Measurements from ENCODE around the gene FOXN3.

DNA sequence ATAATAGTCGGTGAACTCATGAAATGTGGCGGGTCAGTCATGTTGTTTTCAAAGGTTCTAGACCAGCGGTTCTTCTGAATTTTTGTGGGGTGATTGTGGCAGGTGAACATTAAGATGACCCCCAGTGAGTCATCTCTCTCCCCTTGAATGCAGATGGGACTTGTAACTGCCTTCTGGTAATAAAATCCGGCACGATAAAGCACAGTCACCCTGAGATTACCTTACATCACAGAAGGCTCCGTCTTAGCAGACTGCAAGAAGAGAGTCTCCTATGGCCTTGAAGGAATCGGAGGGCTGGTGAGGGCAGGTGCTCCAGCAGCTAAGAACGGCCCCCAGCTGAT, 189.6 kb downstream of the FOXN3 start:
- TF ChIP-seq, protein P1, sequence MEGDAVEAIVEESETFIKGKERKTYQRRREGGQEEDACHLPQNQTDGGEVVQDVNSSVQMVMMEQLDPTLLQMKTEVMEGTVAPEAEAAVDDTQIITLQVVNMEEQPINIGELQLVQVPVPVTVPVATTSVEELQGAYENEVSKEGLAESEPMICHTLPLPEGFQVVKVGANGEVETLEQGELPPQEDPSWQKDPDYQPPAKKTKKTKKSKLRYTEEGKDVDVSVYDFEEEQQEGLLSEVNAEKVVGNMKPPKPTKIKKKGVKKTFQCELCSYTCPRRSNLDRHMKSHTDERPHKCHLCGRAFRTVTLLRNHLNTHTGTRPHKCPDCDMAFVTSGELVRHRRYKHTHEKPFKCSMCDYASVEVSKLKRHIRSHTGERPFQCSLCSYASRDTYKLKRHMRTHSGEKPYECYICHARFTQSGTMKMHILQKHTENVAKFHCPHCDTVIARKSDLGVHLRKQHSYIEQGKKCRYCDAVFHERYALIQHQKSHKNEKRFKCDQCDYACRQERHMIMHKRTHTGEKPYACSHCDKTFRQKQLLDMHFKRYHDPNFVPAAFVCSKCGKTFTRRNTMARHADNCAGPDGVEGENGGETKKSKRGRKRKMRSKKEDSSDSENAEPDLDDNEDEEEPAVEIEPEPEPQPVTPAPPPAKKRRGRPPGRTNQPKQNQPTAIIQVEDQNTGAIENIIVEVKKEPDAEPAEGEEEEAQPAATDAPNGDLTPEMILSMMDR (IDR thresholded peaks at IDR 0.05; ENCODE audit: poor library complexity, severe bottlenecking): no peak
- TF ChIP-seq EP300 (conservative IDR thresholded peaks at IDR 0.05; ENCODE audit: poor library complexity, severe bottlenecking) (no peak), MXI1 (conservative IDR thresholded peaks at IDR 0.05; ENCODE audit: poor library complexity, severe bottlenecking) (no peak), EZH2 (IDR thresholded peaks at IDR 0.05; ENCODE audit: borderline replicate concordance, insufficient read depth, low read length, poor library complexity, severe bottlenecking) (no peak)

Data from neural cell (in vitro differentiated cells).